ENCODE data around the gene ARPC4.
A peak's percentile ranks its signal among the peaks of the same experiment; 100 is the strongest.

Gene ARPC4

DNA sequence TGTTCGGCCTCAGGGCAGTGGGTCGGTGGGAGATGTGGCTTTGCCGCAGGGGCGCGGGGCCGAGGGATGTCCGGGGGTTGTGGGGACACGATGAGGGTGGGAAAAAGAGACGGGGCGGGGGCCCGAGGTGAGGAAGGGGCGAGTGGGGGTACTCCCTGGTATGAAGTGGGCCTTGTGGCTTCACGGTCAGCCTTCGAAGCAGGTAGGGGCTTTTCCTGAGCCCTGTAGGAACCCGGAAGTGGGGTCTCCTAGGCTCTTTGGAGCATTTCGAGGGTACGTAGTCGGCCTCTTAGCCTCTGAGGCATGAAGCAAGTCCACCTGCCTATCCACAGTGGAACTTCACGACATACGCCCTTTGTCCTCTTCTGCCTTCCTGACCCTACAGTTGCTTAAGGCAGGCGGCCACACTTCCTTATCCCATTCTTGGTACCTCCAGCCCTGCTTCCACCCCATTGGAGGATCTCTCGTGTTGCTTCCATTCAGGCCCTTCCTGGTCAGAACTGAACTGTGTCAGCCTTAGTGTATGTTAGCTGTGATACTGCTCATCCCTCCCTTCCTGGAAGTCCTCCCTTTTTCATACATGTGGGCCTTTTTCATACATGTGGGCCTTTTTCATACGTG lies 389 bp downstream of the ARPC4 start:
- peak; percentile 43 for DNase-seq

DNA sequence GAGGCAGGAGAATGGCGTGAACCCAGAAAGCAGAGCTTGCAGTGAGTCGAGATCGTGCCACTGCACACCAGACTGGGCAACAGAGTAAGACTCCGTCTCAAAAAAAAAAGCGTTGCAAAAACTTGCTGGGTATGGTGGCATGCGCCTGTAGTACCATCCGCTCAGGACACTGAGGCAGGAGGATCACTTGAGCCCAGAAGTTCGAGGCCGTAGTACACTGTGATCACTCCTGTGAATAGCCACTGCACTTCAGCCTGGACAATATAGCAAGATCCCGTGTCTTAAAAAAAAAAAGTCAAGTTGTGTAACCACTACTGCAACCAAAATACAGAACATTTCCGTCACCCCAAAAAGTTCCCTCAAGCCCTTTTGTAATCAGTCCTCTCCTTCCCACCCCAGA lies 1.5 kb downstream of the ARPC4 start:
- DNase-seq, result no peak

DNA sequence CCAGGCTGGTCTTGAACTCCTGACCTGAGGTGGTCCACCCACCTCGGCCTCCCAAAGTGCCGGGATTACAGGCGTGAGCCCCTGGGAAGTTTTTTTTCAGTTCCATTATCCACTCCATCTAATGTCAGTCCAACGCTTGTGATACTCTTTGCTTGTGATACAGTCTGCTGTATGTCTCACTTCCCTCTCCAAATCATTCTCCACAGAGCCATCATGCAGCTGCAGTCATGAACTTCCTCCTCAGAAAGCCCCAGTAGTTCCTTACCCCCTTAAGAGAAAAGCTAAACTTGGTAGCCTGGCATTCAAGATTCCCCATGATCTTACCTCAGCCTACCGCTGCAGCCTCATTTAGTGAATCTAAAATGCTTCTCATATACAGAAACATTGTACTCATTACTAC lies 2.3 kb downstream of the ARPC4 start:
- no peak for DNase-seq

DNA sequence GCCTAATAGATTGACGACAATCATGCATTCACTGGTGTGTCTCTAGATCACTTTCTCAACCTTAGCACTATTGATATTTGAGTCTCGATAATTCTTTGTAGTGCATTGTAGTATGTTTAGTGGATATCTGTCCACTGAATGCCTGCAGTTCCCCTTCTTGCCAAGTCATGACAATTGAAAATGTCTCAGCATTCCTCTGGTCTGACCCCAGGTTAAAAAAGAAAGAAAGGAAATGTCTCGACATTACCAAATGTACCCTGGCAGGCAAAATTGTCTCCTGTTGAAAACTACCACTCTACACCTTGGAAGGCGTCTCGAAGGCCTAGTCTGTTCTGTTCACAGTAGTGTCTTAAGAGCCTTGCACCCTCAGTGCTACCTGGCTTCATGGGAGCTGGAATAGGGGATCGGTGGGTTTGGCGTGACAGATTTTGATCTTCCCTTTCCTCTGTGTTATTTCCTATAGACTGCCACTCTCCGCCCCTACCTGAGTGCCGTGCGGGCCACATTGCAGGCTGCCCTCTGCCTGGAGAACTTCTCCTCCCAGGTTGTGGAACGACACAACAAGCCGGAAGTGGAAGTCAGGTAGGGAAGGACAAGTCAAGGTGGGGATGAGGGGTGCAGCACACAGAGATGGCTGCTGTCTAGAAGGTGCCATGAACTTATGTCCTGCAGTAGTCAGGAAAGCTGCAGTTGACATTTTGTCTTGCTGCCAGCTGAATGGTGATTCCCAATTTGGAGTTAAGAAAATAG lies 4.5 kb downstream of the ARPC4 start:
- DNase-seq, result no peak

DNA sequence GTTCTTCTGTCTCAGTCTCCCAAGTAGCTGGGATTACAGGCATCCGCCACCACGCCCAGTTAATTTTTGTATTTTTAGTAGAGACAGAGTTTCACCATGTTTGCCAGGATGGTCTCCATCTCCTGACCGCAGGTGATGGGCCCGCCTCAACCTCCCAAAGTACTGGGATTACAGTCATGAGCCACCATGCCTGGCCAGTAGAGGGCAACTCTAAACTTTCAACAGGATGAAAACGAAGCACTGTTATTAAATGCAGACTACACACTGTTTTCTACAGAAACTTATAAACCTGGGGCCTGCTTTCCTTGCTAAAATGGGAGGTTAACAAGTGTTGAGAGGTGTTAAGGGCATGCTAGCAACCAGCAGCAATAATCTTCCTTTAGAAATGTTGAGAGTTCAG lies 7.6 kb downstream of the ARPC4 start:
- no peak for DNase-seq

DNA sequence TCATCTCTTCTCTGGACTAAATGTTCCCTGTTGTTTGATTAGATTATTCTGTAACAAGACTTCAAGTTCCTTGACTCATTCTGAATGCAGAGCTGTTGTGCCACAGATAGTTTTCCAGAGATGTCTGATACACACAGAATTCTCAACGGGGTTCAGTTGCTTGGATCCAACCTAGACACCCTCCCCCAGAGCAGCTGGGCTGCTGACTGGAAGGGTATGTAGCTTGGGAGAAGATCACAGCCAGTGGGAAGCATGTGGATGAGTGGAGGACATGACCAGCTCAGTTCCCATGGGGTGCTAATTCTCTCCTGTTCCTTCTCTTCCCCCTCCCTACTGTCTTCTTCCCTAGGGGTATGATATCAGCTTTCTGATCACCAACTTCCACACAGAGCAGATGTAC lies 10.6 kb downstream of the ARPC4 start:
- DNase-seq, result no peak

GRCh38 chr3:9804996-9805395 lies 12.1 kb downstream of the ARPC4 start:
- no peak for DNase-seq

DNA sequence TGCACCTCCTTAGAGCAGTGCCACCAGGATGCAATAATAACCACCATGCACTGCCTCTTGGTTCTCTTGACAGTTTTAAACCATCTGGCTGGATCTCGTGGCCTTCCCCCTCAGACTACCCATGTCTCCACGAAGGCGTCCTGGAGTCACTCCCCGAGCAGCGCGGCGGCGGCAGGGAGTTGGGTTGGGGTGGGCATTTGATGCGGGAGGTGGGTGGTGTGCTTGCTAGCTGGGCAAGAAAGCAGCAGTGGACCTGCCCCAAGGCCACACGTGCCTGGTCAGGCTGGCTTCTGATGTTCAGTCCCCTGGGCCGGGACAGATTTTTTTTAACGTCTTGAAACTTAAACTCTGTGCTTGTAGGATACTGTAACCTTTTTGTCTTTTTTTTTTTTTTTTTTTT lies 13.3 kb downstream of the ARPC4 start:
- DNase-seq, result no peak

DNA sequence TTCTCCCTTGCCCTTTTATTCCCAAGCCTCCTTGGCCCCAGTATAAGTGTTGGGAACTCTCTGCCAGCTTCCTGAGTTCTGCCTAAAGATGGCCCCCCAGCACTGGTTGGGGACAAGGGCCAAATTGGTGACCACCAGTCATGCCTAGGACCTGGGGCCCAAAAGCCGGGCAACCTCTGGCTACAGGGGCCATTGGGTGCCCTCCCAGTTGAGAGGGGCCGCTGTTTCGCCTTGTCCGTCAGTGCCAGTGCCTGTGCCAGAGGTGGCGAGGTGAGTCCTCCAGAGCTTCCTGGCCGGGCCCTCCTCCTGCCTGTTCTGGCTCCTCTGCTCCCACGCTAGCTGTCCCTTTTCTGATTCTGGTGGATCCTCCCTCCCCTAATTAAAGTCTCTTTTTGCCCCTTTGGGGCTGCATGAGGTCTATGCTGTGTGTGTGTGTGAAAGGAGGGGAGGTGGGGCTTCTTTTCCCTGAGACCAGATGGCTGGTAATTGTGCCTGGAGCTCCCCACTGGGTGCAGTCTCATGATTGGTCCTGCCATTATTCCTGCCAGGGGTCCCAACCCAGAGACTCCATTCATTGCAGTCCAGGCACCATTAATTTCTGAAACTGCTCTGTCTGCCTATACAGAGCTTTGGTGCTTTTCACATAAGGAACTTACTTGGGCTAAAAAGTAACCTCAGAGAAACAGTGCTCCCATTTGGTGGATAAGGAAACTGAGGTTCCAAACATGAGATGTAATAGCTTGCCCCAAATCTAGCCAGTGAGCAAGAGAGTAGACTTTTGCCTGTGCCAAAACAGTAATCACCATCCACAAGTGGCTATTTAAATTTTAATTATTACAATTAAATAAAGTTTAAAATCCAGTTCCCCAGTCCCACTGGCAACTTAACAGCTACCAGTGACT lies 14.1 kb downstream of the ARPC4 start:
- DNase-seq, result no peak

GRCh38 chr3:9807981-9808344 lies 15.1 kb downstream of the ARPC4 start:
- DNase-seq, result no peak

DNA sequence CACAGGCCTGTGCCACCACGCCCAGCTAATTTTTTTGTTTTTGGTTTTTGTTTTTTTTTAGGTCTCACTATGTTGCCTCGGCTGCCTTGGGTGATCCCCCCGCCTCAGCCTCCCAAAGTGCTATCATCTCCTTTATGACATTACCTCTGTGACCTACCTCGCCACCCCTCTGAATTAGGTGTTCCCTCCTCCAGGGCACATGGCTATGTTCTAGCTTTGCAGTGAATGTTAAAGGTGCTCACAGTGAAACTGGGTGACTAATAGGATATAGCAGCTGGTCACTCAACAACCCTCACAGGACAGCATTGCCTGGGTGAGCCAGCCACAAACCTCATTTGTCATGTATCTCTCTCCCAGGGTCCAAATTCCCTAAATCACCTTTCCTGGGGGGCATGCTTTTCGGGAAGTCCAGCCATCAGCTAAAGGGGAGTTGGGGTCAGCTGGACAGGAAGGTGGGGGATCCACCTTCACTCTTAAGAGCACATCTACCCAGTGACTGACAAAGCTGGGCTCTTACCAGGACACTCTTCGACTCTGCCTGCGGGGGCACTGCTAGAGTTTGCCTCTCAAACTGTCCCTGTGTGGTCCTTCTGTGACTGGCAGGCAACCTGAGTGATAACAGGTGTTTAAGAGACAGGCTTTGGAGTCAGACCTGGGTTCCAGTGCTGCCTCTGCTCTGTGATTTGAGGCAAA lies 15.6 kb downstream of the ARPC4 start:
- peak; percentile 28 for DNase-seq

DNA sequence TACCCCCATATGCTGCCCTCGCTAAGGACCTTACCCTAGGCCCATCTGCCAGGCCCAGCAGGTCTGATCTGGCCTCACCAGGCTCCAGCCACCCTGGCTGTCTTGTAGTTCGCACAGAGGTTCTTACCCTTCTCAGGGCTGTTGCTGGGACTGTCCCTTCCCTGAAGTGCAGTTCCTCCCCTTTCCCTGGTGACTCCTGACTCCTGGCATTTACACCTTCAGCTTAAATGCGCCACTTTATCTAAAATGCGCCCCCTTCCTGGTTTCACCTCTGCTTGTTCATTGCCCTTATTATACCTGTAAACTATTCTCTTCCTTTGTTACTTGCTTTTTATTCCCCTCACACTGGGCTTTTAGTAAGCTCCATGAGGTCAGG lies 16.3 kb downstream of the ARPC4 start:
- DNase-seq, result no peak

- DNase-seq, result peak; percentile 41
These were observed 16.9 kb downstream of the ARPC4 start, which contains the start of gene TTLL3 for GRCh38 chr3:9809615-9810432. TSS of gene TTLL3 (plus strand) at chr3:9810262. CDS start at chr3:9810662, 400 bp downstream.

- no peak for DNase-seq
These were observed 17.5 kb downstream of the ARPC4 start for GRCh38 chr3:9810433-9810770.

DNA sequence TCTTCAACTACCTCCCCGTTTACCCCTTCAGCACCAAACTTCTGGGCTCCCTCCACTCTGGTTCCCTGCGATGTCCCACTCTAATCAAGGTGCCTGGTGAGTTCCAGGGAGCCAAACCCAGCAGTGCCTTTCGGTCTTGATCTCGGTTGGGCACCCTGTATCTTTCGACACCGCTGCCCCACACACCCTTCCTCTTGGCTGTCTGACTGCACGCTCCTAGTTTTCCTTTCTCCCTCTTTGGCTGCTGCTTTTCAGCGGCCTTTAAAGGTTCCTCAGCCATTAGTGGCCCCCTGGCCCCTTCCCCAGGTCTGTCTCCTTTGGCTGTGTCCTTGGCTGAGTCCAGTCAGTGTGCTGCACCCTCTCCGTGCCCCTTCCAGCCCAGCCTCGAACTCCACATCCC lies 18.0 kb downstream of the ARPC4 start:
- DNase-seq, result no peak

GRCh38 chr3:9812870-9813483 lies 20.1 kb downstream of the ARPC4 start:
- DNase-seq, result no peak

- no peak for DNase-seq
These were observed 23.1 kb downstream of the ARPC4 start for GRCh38 chr3:9815986-9816385.

- DNase-seq, result no peak
These were observed 24.6 kb downstream of the ARPC4 start for GRCh38 chr3:9817436-9817835.

- DNase-seq, result no peak
These were observed 25.9 kb downstream of the ARPC4 start for GRCh38 chr3:9818666-9819335.

DNA sequence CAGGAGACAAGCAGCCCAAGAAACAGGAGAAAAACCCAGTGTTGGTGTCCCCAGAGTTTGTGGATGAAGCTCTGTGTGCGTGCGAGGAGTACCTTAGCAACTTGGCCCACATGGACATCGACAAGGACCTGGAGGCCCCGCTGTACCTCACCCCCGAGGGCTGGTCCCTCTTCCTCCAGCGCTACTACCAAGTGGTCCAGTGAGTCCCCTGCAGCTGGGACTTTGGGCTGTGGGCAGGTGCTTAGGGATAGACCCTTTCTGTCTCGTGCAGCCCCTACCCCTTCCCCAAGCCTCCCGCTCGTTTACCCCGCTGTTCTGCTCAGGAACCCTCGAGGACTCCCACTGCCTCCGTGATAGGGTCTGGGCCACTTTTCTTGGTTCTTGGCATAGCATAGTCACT lies 27.7 kb downstream of the ARPC4 start:
- DNase-seq, result no peak

DNA sequence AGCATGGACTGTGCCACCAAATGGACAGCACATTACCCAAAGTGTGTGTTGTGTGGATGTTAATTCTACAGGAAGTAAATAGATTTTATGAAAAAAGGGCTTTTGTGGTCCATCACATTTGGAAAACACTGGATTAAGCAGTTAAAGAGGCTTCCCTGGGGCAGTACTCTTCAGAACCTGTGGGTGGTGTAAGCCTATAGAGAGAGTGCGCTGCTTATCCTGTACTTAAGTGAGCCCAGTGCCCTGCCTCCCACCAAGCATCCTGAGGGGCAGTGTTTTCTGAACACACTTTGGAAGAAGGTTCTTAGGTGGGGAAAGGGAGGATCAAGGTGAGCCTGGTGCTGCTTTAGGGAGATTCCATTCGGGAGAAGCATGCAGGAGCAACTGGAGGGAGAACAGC lies 28.1 kb downstream of the ARPC4 start:
- no peak for DNase-seq
